HTR-8/SVneo (cell line): ENCODE measurements around the gene LDB2.
"Not testable (repeated sequence)": the region's sequence is repeated elsewhere in the genome, so short reads cannot be mapped to it uniquely, and the experiment has no call there.

Experiments
- DNase-seq: peaks from one replicate; pipeline ENCODE4 v3.0.0; 2011; ENCODE audit warnings: low spot score, mixed read lengths; ENCODE audit not compliant: insufficient read length
- FAIRE-seq: peaks from 2 replicates; lab custom pipeline; 2011; peaks lifted over from hg19 to GRCh38; lab: Jason Lieb, UNC

LDB2 gene

DNA sequence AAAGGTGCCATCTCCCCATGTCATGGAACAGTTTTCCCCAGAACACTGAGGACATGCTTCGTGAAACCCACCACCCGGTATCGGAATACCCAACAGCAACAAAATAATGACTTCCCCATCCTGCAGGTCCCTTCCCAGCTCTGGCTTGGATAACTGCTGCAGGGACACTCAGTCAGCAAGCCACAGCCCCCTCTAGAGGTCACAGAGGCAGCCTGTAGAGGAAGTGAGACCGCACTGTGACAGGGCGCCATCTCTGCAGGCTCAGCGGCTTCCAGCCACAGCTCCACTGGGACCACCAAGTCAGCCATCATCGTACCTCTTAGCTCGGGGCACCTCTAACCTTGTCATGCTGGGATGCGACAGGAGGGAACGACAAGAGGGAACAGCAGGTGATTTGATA, 315.9 kb downstream of the LDB2 start:
- DNase-seq (no peak), FAIRE-seq (no peak)

DNA sequence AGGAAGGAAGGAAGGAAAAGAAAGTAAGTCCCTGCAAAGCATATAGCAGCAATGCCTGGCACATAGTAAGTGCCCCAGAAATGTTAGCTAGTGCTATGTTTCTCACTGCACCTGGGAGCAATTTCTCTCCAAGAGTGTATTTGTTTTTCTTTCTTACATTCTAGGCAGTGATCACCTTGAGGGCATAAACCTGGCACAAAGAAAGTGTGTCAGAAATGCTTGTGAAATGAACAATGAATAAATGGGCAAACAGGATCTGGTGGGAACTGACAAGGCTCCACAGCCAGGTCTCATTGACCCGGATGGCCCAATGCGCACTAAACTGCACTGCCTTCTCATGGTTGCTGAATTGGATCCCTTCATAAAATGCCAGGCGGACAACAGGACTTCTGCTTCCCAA, 316.4 kb downstream of the LDB2 start:
- no peak for DNase-seq
- no peak for FAIRE-seq

DNA sequence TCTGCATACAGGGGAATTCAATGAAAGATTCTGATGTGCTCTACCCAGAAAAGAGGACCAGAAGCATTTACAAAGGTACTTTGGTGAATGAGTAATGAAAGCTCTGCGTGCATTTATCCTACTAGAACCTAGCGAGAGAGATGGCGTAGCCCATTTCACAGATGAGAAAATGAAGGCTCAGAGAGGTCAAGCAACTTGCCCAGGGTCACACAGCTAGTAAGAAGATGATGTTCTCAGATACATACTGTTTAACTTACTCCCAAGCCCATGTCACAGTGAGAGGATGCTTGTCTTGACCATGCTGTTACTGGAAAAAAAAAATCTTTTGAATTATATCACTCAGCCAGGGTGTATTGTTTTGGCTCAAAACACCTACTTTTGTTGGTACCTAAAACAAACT, 317.3 kb downstream of the LDB2 start:
- DNase-seq (no peak), FAIRE-seq (no peak)

DNA sequence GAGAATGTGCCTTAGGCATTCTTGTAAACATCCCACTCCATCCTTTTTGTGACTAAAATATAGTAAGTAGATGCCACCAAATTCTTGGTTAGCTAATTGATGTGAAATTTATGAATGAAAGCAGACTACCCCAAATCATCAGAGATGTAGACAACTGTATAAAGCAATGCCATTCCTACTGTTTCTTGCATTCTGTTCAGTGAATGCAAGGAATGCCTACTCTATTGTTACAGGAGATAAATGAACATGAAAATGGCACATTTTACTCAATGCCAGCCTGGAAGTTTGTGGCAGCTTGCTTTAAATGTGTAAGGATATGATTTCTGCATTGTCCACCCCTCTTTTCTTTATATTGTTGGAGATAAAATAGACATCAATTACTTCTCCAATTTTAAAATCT, 317.9 kb downstream of the LDB2 start:
- no peak for DNase-seq
- FAIRE-seq = no peak

DNA sequence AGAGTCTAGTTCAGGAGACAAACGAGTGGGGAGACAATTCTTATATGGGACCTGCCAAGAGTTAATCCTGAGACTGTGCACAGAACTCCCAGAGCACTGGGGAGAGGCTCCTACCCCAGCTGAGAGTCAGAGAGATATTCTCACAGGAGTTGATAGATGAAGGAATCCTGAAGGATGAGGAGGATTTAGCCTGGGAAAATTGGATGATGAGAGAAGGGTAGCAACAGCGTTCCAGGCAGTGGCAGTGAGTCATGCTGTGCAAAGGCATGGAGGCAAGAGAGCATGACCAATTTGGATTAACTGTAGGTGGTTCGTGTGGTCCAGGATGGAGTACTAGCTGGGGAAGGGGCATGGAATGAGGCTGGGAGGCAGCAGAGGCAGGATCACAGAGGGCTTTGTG, 318.6 kb downstream of the LDB2 start:
- DNase-seq (no peak), FAIRE-seq (no peak)

DNA sequence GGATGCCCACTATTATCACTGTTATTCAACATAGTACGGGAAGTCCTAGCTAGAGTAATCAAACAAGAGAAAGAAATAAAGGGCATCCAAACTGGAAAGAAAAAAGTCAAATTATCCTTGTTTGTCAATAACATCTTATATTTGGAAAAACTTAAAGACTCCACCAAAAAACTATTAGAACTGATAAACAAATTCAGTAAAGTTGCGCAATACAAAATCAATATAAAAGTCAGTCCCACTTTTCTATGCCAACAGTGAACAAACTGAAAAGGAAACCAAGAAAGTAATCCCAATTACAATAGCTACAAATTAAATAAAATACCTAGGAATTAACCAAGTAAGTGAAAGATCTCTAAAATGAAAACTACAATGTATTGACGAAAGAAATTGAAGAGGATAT, 321.3 kb downstream of the LDB2 start:
- DNase-seq = no peak
- FAIRE-seq = no peak

DNA sequence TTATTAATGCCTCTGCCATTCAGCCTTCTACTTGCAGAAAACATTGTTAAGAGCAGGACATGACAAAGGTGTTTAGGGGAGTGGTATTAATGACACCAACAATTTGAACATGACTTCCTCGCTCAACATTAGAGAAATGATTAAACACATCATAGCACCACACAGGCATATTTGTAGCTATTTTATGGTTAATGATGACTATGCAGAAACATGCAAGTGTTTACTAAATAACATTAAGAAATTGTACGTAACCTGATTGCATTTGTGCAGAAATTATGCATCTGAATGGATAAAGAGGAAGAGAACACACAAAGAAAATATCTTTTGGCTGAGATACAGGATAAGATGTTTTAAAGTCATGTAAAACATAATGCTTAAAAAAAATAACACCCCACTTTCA, 323.5 kb downstream of the LDB2 start:
- DNase-seq (no peak), FAIRE-seq (no peak)

DNA sequence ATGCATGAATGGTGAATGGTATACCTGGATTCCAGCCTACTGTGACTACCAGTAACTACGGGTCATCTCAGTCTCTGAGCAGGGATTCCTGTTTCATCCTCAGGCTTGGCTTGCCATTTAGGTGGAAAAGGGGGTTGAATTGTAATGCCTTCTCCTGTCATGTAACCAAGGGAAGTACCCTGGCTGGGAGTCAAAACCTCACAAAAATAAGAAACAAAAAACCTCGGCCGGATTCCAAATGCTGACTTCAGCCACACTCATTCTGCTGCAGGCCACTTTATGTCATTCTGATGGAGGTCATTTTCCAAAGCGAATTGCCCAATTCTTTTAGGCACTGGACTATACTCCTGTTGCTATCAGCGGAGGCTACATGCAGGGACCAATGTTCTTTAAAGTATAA, 324.7 kb downstream of the LDB2 start:
- FAIRE-seq (no peak), DNase-seq (no peak)

DNA sequence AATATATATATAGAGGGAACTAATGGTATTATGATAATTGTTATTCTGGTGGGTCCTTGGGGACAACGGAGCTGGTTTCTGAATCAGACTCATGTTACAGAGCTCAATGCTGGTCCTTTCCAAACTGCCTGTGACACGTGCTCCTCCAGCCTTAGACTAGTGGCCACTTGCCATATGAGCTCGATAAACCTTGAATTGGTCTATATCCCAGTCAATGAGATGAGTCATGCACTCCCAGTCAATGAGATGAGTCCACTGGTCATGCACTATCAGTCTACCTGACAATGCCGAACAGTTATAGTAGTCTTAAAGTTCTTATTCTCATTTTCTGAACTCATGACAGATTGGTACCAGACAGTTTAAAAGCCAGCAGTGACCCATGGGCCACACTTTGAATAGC, 325.2 kb downstream of the LDB2 start:
- no peak for DNase-seq
- no peak for FAIRE-seq

DNA sequence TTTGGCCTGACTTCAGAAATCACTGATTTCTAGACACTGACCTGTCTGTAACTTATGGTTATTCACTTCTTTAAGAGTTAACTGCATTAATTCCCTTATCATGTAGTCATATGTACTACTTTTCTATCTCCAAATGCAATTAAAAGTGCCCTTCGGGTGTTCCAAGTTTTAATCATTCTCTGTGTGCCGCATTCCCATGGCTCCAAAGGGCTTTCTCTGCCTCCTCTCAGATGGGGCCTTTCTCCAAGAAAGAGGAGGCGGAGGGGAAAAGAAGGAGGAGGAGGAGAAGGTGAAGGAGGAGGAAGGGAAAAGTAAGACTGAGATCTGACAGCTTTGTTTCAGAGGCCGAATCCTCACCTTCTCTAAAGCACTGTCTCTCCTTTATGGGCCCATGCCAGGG, 325.8 kb downstream of the LDB2 start:
- no peak for FAIRE-seq
- no peak for DNase-seq

DNA sequence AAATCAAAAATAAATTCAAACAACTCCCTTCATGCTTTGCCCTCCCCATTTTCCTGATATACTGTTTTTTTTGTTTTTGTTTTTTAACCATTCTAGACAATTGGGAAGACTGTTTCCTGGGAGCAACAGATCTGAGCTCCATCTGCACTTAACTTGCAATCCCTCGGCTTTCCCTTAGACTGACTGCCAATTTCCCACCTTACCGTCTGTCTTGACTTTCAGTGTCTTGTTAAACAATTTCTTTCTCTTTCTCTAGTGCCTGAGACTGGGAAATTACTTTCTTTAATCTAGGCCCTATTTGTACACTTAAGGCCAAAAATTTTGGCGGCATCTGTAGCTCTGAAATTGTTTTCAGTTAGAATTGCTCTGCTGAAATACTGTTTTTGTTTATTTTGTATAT, 326.3 kb downstream of the LDB2 start:
- FAIRE-seq (no peak), DNase-seq (no peak)

DNA sequence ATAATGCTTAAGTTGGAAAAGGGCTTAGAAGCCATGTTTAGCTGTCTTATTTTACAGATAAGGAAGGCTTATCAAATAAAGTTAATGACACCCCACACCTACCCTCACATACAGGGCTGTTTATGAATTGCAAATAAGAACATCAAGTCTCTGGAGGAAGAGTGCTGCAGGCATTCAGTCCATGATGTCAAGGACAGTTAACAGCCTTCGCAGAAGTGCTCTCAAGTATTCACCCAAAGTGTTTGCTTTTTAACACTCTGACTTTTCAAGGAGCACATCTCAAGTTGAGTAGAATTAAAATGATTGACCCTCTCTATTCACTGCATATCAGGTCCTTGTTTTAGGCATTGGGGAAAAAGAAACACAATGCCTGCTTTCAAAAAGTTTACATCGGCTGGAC, 328.7 kb downstream of the LDB2 start:
- no peak for FAIRE-seq
- no peak for DNase-seq

DNA sequence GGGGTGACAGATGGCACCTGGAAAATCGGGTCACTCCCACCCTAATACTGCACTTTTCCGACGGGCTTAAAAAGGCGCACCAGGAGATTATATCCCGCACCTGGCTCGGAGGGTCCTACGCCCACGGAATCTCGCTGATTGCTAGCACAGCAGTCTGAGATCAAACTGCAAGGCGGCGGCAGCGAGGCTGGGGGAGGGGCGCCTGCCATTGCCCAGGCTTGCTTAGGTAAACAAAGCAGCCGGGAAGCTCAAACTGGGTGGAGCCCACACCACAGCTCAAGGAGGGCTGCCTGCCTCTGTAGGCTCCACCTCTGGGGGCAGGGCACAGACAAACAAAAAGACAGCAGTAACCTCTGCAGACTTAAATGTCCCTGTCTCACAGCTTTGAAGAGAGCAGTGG, 341.1 kb downstream of the LDB2 start:
- DNase-seq, FAIRE-seq: not testable (repeated sequence)

DNA sequence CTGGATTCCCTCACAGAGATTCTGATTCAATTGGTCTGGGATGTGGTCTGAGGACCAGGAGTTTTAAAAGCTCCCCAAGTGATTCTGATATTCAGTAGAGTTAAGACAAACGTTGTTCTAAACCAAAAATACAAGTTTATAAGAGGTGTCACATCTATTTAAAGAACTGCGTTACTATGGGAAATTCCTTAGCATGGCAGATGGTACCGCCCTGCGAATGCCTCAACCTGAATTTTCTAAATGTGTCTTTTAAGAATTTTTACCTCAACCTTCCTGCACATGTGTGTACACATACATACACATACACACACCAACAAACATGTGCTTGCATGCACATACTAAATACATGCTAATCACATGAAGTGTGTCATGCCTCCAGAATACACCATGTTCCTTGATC, 343.3 kb downstream of the LDB2 start:
- FAIRE-seq = no peak

DNA sequence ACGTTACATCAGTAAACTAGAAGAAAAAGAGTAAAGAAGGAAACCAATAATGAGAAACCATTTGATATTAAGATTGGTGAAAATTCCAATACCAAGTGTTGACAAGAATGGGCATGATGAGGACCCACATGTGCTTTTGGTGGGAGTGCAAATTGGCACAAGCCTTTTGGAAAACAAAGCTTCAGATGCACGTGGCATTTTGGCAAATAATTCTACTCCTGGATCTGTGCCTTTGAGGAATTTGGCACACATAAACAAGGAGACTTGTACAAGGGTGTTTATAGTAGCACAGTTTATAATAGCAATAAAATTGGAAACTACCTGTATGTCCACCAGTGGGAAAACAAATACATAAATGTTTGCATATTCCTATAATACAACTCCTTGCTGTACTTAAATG, 347.9 kb downstream of the LDB2 start:
- FAIRE-seq (no peak), DNase-seq (no peak)

More for the DNA sequence above, 343.3 kb downstream of the LDB2 start:
- no peak for DNase-seq

DNA sequence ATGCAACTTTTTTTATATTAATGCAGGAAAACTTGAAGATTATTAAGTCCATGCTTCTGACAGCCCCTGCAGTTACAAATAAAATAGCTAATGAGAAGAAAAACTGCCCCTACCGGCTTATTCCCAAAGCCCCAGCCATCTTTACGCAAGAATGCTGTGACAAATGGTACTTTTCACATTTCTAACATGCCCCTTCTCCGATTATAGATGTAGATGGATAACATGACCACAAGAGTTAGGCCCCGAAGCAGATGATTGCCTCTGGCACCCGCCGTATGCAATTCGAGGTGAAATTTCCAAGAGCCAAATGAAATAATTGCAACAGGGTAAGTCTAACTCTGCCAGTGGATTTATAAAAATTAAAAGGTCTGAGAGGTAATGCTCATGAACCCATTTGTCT, 352.8 kb downstream of the LDB2 start:
- FAIRE-seq (no peak), DNase-seq (no peak)

DNA sequence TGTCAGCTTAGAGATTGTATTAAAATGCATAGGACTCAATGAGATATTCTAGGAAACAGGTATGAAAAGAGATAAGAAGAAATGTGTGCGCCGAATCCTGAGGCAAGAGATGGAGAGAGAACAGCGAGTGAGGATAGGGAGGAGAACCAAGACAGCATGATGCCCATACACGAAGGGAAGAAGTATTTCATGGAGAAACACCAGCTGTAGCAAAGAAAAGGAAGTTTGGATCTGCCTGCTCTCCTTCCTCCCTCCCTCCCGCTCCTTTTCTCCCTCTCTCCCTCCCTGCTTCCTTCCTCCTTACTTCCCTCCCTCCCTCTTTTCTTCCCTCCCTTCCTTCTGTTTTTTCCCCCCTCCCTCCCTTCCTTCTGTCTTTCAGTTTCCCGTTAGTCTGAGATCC, 353.6 kb downstream of the LDB2 start:
- DNase-seq (no peak), FAIRE-seq (no peak)

DNA sequence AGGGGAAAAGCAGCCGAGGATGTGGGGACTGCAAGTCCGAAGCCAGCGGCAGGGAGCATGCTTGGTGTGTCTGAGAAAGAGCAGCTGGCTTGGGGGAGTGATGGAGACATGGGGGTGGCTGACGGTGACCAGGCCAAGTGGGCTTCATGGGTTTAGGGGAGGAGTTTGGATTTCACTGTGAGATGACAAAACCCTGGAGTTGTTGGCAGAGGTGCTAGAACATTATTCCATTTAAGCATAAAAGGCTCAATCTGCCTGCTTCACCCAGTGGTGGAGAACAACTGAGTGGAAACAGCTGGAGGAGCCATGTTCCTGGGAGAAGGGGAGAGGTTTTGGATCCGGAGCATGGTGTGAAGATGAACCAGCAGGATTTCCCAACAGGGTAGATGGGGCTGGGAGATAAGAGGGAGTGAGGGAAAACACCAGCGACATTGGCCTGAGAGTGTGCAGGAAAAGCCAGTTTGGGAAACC, 354.2 kb downstream of the LDB2 start:
- FAIRE-seq = no peak

DNA sequence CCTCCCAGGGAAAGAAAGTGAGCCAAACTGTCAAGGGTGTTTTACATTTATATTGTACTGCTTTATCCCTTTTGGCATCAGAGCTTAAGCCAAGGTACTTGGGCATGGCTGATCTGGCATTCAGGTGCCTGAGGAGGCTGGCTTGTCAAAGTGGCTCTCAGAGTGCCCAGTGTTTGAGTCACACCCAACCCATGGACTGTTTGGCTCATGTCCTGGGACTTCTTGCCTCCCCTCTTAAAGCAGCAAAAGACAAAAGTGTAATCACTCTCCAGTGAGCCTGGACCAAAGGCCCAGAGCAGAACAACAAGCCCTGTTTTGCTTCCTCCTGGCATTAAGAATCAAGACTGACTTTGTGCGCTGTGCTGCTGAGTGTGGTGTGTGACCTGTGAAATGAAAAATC, 360.5 kb downstream of the LDB2 start:
- no peak for FAIRE-seq
- no peak for DNase-seq

More for the DNA sequence above, 354.2 kb downstream of the LDB2 start:
- DNase-seq = no peak

DNA sequence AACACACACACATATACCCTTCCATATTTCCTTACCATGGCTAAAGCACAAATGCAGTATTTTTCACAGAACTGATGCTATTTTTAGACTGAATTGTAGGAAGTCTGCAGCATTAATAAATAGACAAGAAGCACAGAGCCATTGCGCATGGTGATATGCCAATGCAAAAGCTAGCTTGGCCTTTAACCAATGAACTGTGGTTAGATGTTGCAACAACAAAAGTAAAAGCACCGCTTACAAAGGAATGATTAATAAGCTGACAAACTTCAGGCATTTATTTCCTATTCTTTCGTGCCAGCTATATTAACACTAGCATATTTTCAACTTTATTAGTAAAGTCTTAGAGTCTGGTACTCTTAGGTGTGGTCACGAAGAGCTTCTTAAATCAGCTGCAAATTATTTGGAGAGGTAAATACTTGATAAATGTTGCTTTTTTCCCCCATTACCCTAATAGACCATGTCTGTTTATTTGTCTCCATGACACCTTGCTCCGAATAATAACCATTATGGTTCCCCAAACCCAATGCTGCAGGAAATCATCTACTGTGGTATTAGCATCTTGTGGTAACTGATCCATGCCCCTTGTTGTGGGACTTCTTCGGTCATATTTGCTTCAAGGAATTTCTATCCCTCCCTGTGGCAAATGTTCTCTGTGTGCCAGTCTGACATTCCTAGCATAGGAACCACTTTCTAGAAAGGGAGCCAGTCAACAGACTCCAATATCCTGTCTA, 366.0 kb downstream of the LDB2 start:
- DNase-seq (no peak), FAIRE-seq (no peak)

DNA sequence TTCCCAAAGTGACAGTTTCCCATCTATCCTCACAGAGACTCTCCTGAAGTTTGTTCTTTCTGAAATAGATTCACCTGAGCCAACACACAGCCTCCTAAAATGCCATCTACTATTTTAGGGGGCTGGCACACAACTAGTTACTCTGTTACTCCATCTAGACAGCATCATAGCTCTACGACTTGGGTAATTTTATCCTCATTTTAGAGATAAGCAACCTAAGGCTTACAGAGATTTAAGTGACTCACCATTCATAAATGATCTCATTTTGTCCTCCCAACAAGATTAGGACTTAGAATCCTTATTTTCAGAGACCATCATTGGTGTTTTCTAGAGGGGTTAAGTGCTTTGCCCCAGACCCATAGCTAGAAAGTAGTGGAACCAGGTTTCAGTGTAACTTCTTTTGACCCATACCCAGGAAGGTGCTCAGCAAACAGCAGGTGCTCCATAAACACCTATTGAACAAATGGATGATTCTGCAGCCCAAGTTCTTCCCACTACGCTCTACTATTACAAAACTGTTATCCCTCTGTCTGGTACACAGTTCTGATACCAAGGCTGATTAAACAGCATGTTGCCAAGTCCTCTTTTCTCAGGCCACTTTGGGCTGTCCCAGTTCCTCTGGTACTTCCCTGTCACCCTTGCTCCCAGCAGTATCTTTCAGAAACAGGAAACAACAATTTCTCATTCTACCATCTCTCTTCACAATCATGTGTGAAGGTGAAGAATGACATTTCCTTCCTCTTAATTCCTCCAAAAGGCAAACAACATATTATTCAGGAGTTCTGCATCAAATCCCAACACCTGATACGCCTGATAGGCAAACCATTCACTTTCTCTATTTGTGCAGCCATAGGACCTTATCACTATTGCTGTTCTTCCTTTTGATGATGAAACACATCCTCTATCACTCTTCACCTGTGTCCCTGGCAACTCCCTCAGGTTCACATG, 367.5 kb downstream of the LDB2 start:
- DNase-seq (no peak), FAIRE-seq (no peak)
